ENCODE data around the gene ZBTB20. TPM values are rescaled to one million over a fixed set of nuclear protein-coding genes. Genes with fewer than 3 reads are reported as not detected.

The ZBTB20 gene
- total RNA-seq, 1 donor from 2014 or later: 11.2 TPM

DNA sequence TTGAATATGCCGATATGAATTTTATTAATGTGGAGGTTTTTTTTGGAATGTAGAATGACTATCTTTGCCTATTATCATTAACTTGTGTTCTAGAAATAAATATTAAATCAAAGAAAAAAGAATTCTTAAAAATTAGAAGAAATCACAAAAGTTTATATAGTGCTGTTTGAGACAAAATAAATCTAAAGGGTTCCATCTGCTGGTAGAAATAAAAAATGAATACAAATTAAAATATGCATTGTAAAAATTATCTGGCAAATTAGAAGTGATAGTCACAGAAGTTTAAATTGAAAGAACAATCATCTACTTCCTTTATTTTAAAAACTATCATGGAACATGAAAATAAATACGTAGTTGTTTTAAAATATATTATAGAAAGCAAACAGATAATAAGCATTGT lies 22.7 kb upstream of the ZBTB20 start:
- TF ChIP-seq, protein P1, sequence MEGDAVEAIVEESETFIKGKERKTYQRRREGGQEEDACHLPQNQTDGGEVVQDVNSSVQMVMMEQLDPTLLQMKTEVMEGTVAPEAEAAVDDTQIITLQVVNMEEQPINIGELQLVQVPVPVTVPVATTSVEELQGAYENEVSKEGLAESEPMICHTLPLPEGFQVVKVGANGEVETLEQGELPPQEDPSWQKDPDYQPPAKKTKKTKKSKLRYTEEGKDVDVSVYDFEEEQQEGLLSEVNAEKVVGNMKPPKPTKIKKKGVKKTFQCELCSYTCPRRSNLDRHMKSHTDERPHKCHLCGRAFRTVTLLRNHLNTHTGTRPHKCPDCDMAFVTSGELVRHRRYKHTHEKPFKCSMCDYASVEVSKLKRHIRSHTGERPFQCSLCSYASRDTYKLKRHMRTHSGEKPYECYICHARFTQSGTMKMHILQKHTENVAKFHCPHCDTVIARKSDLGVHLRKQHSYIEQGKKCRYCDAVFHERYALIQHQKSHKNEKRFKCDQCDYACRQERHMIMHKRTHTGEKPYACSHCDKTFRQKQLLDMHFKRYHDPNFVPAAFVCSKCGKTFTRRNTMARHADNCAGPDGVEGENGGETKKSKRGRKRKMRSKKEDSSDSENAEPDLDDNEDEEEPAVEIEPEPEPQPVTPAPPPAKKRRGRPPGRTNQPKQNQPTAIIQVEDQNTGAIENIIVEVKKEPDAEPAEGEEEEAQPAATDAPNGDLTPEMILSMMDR (conservative IDR thresholded peaks at IDR 0.05; ENCODE audit: low read depth, low read length): no peak
- DNase-seq (ENCODE audit: low read depth): no peak

DNA sequence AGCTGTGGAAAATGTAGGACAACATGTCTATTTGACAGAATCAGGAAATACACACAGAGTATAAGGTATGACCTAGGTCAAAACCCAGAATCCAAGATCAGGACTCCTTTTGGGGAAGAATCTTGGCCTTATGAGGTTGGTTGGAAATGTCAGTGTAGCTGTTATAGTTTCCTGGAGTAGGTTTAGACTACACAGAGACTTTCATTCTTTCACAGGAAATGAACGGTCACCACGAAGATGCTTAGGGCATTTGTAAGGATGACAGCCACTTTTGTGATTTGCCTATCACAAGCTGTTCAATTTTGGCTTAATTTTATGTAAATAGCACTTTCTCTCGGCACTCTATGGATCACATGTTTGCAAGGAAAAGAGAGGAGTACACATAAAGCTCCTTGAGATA lies 18.6 kb upstream of the ZBTB20 start:
- H3K4me3 ChIP-seq (ENCODE audit: low read depth, low read length): no peak overlapping the region
- DNase-seq (ENCODE audit: low read depth): no peak
- TF ChIP-seq, protein P1 (conservative IDR thresholded peaks at IDR 0.05; ENCODE audit: low read depth, low read length): no peak

More for the DNA sequence above, 22.7 kb upstream of the ZBTB20 start:
- no peak overlapping the region for H3K4me3 ChIP-seq (ENCODE audit: low read depth, low read length)

- DNase-seq (ENCODE audit: low read depth): no peak
- H3K4me3 ChIP-seq (ENCODE audit: low read depth, low read length): no peak overlapping the region
- TF ChIP-seq, protein P1 (conservative IDR thresholded peaks at IDR 0.05; ENCODE audit: low read depth, low read length): no peak
Observed at GRCh38 chr3:115165266-115165665, 18.2 kb upstream of the ZBTB20 start.

- TF ChIP-seq, protein P1 (conservative IDR thresholded peaks at IDR 0.05; ENCODE audit: low read depth, low read length): no peak
- H3K4me3 ChIP-seq (ENCODE audit: low read depth, low read length): no peak overlapping the region
- no peak for DNase-seq (ENCODE audit: low read depth)
Observed at GRCh38 chr3:115164374-115165221, 17.5 kb upstream of the ZBTB20 start.

DNA sequence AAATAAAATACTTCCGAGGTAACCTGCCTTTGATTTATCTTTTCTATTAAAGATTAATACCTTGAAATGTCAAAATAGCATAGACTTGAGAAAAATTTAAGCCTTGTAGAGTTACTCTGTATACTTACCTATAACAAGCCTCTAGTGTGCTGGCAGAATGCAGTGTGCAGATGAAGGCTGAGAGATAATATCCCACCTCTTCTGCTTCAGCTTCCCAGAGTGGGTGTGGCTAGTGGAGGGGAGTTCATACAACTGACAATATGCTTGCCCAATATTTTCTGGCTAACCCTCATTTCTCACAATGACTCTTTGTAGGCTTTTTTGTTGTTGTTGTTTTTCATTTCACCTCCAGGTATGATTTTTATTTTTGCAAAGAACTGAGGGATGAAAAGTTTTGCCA lies 15.7 kb upstream of the ZBTB20 start:
- TF ChIP-seq, protein P1 (conservative IDR thresholded peaks at IDR 0.05; ENCODE audit: low read depth, low read length): no peak
- H3K4me3 ChIP-seq (ENCODE audit: low read depth, low read length): no peak overlapping the region
- no peak for DNase-seq (ENCODE audit: low read depth)

DNA sequence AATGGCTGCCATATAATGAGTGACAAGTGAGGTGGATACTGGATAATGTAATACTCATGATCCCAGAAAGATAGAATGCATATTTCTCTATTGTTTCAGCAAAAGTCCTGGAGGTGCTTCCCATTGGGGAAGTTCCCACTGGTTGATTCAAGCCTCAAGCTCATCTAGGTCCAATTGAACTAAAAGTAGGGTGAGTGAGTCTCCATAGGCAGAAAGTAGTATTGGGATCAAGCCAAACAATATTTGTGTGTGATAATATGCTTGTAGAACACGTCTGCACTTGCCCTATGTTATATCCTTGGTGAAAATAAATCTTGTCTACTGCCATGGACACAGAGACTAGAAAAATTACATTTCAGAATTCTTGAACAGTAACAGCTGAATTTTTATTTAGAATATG lies 14.8 kb upstream of the ZBTB20 start:
- DNase-seq (ENCODE audit: low read depth): no peak
- TF ChIP-seq, protein P1 (conservative IDR thresholded peaks at IDR 0.05; ENCODE audit: low read depth, low read length): no peak

More for the DNA sequence above, 14.8 kb upstream of the ZBTB20 start:
- H3K4me3 ChIP-seq (ENCODE audit: low read depth, low read length): no peak overlapping the region
